ENCODE results near the gene ZMPSTE24.

- no peak for TF ChIP-seq CTCF (IDR thresholded peaks at IDR 0.05)
- TF ChIP-seq POLR2A (IDR thresholded peaks at IDR 0.05): no peak
- TF ChIP-seq POLR2AphosphoS5 (IDR thresholded peaks at IDR 0.05): no peak
- TF ChIP-seq EP300 (IDR thresholded peaks at IDR 0.05; ENCODE audit: low read depth): no peak
Measured at GRCh38 chr1:40240390-40240789, 17.6 kb upstream of the ZMPSTE24 start.
